ENCODE results near the gene MCAT. TPM values are rescaled to one million over a fixed set of nuclear protein-coding genes. Genes with fewer than 3 reads are reported as not detected.
A peak's percentile ranks its signal among the peaks of the same experiment; 100 is the strongest.

MCAT gene
- total RNA-seq, 2 experiments from 2014 or later: 10.9 to 11.6 TPM

GRCh38 chr22:43170131-43170480 lies 26.9 kb upstream of the MCAT start:
- ChIA-PET CTCF (no interaction called here), POLR2A (interaction anchor here (1.4 kb wide), 1 partner anchor 14 kb away, joined by 3 read pairs; no protein-coding TSS in a partner anchor)
- Mint-ChIP-seq H3K27ac (peak overlapping the region; percentile 58), H3K9me3 (ENCODE audit: insufficient read depth) (no peaks in the 10 kb centered on the region), H3K27me3 (ENCODE audit: low read depth) (no peaks in the 10 kb centered on the region), H3K36me3 (ENCODE audit: low read depth) (peaks cover 23% of the 10 kb centered on the region), H3K4me3 (no peak overlapping the region), H3K4me1 (ENCODE audit: low read depth) (peaks cover 15% of the 10 kb centered on the region)
- DNase-seq: no peak
- no peak for ATAC-seq

- DNase-seq (no peak), ATAC-seq (no peak)
- no peaks in the 10 kb centered on the region for H3K9me3 Mint-ChIP-seq (ENCODE audit: insufficient read depth)
- no peak overlapping the region for H3K4me3 Mint-ChIP-seq
- H3K27me3 Mint-ChIP-seq (ENCODE audit: low read depth): no peaks in the 10 kb centered on the region
- no peak overlapping the region for H3K27ac Mint-ChIP-seq
- POLR2A ChIA-PET: interaction anchor here (1.4 kb wide), 1 partner anchor 14 kb away, joined by 3 read pairs; no protein-coding TSS in a partner anchor
- peaks cover 15% of the 10 kb centered on the region for H3K4me1 Mint-ChIP-seq (ENCODE audit: low read depth)
- CTCF ChIA-PET: no interaction called here
- H3K36me3 Mint-ChIP-seq (ENCODE audit: low read depth): peaks cover 23% of the 10 kb centered on the region
Measured at GRCh38 chr22:43169310-43170130, 26.3 kb upstream of the MCAT start.

GRCh38 chr22:43168471-43169309 lies 25.5 kb upstream of the MCAT start:
- Mint-ChIP-seq H3K36me3 (ENCODE audit: low read depth) (peaks cover 23% of the 10 kb centered on the region), H3K27ac (no peak overlapping the region), H3K9me3 (ENCODE audit: insufficient read depth) (no peaks in the 10 kb centered on the region), H3K4me3 (no peak overlapping the region), H3K4me1 (ENCODE audit: low read depth) (peaks cover 15% of the 10 kb centered on the region), H3K27me3 (ENCODE audit: low read depth) (no peaks in the 10 kb centered on the region)
- CTCF ChIA-PET: no interaction called here
- POLR2A ChIA-PET: interaction anchor here (0.8 kb wide), 1 partner anchor 209 kb away, joined by 3 read pairs; no protein-coding TSS in a partner anchor
- DNase-seq (no peak), ATAC-seq (no peak)

GRCh38 chr22:43167001-43167589 lies 23.9 kb upstream of the MCAT start:
- CTCF ChIA-PET: no interaction called here
- Mint-ChIP-seq H3K4me1 (ENCODE audit: low read depth) (peaks cover 13% of the 10 kb centered on the region), H3K36me3 (ENCODE audit: low read depth) (peaks cover 13% of the 10 kb centered on the region), H3K27me3 (ENCODE audit: low read depth) (no peaks in the 10 kb centered on the region), H3K27ac (peak overlapping the region; percentile 20), H3K4me3 (no peak overlapping the region), H3K9me3 (ENCODE audit: insufficient read depth) (no peaks in the 10 kb centered on the region)
- POLR2A ChIA-PET: no interaction called here
- DNase-seq (no peak), ATAC-seq (no peak)

GRCh38 chr22:43166132-43166930 lies 23.1 kb upstream of the MCAT start:
- H3K4me1 Mint-ChIP-seq (ENCODE audit: low read depth): peaks cover 11% of the 10 kb centered on the region
- DNase-seq (no peak), ATAC-seq (no peak)
- H3K27me3 Mint-ChIP-seq (ENCODE audit: low read depth): no peaks in the 10 kb centered on the region
- no peak overlapping the region for H3K4me3 Mint-ChIP-seq
- POLR2A ChIA-PET: no interaction called here
- peaks cover 13% of the 10 kb centered on the region for H3K36me3 Mint-ChIP-seq (ENCODE audit: low read depth)
- no peak overlapping the region for H3K27ac Mint-ChIP-seq
- CTCF ChIA-PET: no interaction called here
- H3K9me3 Mint-ChIP-seq (ENCODE audit: insufficient read depth): no peaks in the 10 kb centered on the region

- Mint-ChIP-seq H3K36me3 (ENCODE audit: low read depth) (peaks cover 6% of the 10 kb centered on the region), H3K4me3 (no peak overlapping the region), H3K27me3 (ENCODE audit: low read depth) (no peaks in the 10 kb centered on the region), H3K27ac (no peak overlapping the region), H3K9me3 (ENCODE audit: insufficient read depth) (no peaks in the 10 kb centered on the region), H3K4me1 (ENCODE audit: low read depth) (peaks cover 3% of the 10 kb centered on the region)
- ChIA-PET POLR2A (interaction anchor here (0.6 to 1.2 kb wide), 2 partner anchors 37 to 514 kb away, joined by 3 read pairs; no protein-coding TSS in a partner anchor), CTCF (no interaction called here)
- DNase-seq (no peak), ATAC-seq (no peak)
Measured at GRCh38 chr22:43164636-43165035, 21.4 kb upstream of the MCAT start.

- ATAC-seq (no peak), DNase-seq (no peak)
- Mint-ChIP-seq H3K27ac (no peak overlapping the region), H3K36me3 (ENCODE audit: low read depth) (peaks cover 3% of the 10 kb centered on the region), H3K4me3 (no peak overlapping the region), H3K27me3 (ENCODE audit: low read depth) (no peaks in the 10 kb centered on the region), H3K9me3 (ENCODE audit: insufficient read depth) (no peaks in the 10 kb centered on the region), H3K4me1 (ENCODE audit: low read depth) (no peaks in the 10 kb centered on the region)
- ChIA-PET POLR2A (no interaction called here), CTCF (no interaction called here)
Measured at GRCh38 chr22:43163241-43163795, 20.1 kb upstream of the MCAT start.

GRCh38 chr22:43162412-43163150 lies 19.4 kb upstream of the MCAT start:
- H3K27ac Mint-ChIP-seq: no peak overlapping the region
- H3K4me1 Mint-ChIP-seq (ENCODE audit: low read depth): no peaks in the 10 kb centered on the region
- POLR2A ChIA-PET: no interaction called here
- no peaks in the 10 kb centered on the region for H3K9me3 Mint-ChIP-seq (ENCODE audit: insufficient read depth)
- peaks cover under 1% of the 10 kb centered on the region for H3K36me3 Mint-ChIP-seq (ENCODE audit: low read depth)
- H3K4me3 Mint-ChIP-seq: no peak overlapping the region
- no peaks in the 10 kb centered on the region for H3K27me3 Mint-ChIP-seq (ENCODE audit: low read depth)
- DNase-seq: no peak
- ATAC-seq: no peak
- CTCF ChIA-PET: no interaction called here

GRCh38 chr22:43160497-43161126 lies 17.4 kb upstream of the MCAT start:
- ChIA-PET POLR2A (no interaction called here), CTCF (no interaction called here)
- Mint-ChIP-seq H3K9me3 (ENCODE audit: insufficient read depth) (no peaks in the 10 kb centered on the region), H3K36me3 (ENCODE audit: low read depth) (no peaks in the 10 kb centered on the region), H3K4me3 (no peak overlapping the region), H3K4me1 (ENCODE audit: low read depth) (no peaks in the 10 kb centered on the region), H3K27ac (no peak overlapping the region), H3K27me3 (ENCODE audit: low read depth) (no peaks in the 10 kb centered on the region)
- no peak for DNase-seq
- no peak for ATAC-seq

GRCh38 chr22:43159484-43160178 lies 16.4 kb upstream of the MCAT start:
- no peaks in the 10 kb centered on the region for H3K4me1 Mint-ChIP-seq (ENCODE audit: low read depth)
- no peak overlapping the region for H3K4me3 Mint-ChIP-seq
- H3K9me3 Mint-ChIP-seq (ENCODE audit: insufficient read depth): no peaks in the 10 kb centered on the region
- no peak for DNase-seq
- no peaks in the 10 kb centered on the region for H3K27me3 Mint-ChIP-seq (ENCODE audit: low read depth)
- ChIA-PET CTCF (interaction anchor here (1.1 kb wide), 1 partner anchor 126 kb away, joined by 3 read pairs; no protein-coding TSS in a partner anchor), POLR2A (no interaction called here)
- no peak for ATAC-seq
- no peak overlapping the region for H3K27ac Mint-ChIP-seq
- no peaks in the 10 kb centered on the region for H3K36me3 Mint-ChIP-seq (ENCODE audit: low read depth)

All from activated CD8-positive, alpha-beta T cell treated with anti-CD3 and anti-CD28 coated beads, Interleukin-2, amount 10 ng/mL, durations not matched to agents 7 days and 5 days (primary cell).